ENCODE results near the gene ECI2.

The ECI2 gene

DNA sequence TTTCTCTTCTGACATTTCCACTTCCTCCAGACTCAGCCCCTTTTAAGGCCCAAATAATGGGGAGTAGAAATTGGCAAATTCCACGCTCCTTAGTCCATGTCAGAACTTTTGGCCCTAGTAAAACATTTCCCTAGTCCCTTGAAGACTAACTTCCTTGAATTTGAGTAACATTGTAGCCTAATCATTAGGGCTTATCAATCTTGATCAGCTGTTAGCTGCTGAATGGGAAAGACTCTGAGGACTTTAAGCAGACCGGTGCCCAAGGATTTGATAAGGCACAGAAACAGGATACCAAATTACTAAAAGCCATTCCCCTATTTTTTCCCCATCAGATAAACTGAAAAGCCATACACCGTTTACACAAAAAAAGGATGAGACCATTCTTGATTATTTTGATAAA is 37.0 kb upstream of the ECI2 start:
- TF ChIP-seq CTCF (IDR thresholded peaks at IDR 0.05; ENCODE audit: insufficient read depth, low read depth, low read length, missing control alignments), result no peak
- DNase-seq (ENCODE audit: low read depth), result no peak
- no peak overlapping the region for H3K4me3 ChIP-seq (ENCODE audit: low read length)

DNA sequence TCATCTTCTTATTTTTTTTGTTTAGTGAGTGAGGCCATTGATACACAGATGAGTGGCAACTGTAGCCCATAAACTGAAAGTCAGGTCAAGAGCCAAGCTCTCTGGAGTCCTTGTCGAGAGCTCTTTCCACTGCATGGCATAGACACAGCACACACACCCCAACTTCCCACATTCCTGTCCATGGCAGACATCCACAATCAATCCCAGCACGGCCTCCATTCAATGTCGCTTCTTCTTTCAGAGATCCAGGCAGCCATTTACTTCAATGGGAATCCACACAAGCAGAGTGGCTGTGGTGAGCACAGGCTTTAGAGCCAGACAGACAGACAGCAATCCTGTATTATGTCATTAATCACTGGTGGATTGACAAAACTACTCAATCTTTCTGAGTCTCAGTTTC is 34.9 kb upstream of the ECI2 start:
- no peak for TF ChIP-seq CTCF (IDR thresholded peaks at IDR 0.05; ENCODE audit: insufficient read depth, low read depth, low read length, missing control alignments)

GRCh38 chr6:4169028-4169789 is 33.8 kb upstream of the ECI2 start:
- no peak for TF ChIP-seq CTCF (IDR thresholded peaks at IDR 0.05; ENCODE audit: insufficient read depth, low read depth, low read length, missing control alignments)
- no peak overlapping the region for H3K4me3 ChIP-seq (ENCODE audit: low read length)
- DNase-seq (ENCODE audit: low read depth), result peak; percentile 8

More for the DNA sequence above, 34.9 kb upstream of the ECI2 start:
- no peak overlapping the region for H3K4me3 ChIP-seq (ENCODE audit: low read length)
- DNase-seq (ENCODE audit: low read depth), result no peak

- DNase-seq (ENCODE audit: low read depth), result no peak
- no peak for TF ChIP-seq CTCF (IDR thresholded peaks at IDR 0.05; ENCODE audit: insufficient read depth, low read depth, low read length, missing control alignments)
- no peak overlapping the region for H3K4me3 ChIP-seq (ENCODE audit: low read length)
Observed at GRCh38 chr6:4167833-4168232, 32.5 kb upstream of the ECI2 start.

DNA sequence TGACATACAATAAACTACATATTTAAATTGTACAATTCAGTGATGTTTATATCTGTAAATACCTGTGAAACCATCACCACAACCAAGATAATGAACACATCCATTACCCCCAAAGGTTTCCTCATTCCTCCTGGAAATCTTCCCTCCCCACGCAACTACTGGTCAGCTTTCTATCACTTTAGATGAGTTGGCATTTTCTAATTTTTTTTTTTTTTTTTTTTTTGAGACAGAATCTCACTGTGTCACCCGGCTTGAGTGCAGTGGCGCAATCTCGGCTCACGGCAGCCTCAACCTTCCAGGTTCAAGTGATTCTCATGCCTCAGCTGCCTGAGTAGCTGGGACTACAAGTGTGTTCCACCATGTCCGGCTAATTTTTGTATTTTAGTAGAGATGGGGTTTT is 31.7 kb upstream of the ECI2 start:
- TF ChIP-seq CTCF (IDR thresholded peaks at IDR 0.05; ENCODE audit: insufficient read depth, low read depth, low read length, missing control alignments), result no peak
- DNase-seq (ENCODE audit: low read depth), result no peak
- H3K4me3 ChIP-seq (ENCODE audit: low read length), result no peak overlapping the region

DNA sequence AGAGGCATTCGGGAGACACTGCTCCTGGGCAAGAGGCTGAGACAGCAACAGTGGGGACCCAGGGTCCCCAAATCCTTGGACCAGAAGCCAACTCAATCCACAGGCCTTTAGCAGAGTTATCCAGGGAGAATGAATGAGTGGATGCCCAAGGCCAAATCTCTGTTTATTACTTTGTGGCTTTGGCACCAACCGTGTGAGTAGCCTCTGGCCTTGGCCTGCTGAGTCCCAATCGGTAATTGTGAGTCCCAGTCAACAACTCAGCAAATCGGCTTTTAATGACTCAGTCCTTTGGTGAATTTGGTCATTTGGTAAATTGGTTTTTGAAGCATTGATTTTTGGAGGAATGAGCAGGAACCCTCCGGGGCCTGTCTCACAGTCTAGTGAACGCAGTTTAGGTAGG is 29.1 kb upstream of the ECI2 start:
- DNase-seq (ENCODE audit: low read depth), result no peak
- H3K4me3 ChIP-seq (ENCODE audit: low read length), result no peak overlapping the region
- no peak for TF ChIP-seq CTCF (IDR thresholded peaks at IDR 0.05; ENCODE audit: insufficient read depth, low read depth, low read length, missing control alignments)

GRCh38 chr6:4164117-4164442 is 28.7 kb upstream of the ECI2 start:
- H3K4me3 ChIP-seq (ENCODE audit: low read length), result no peak overlapping the region
- TF ChIP-seq CTCF (IDR thresholded peaks at IDR 0.05; ENCODE audit: insufficient read depth, low read depth, low read length, missing control alignments), result no peak
- no peak for DNase-seq (ENCODE audit: low read depth)

All from epithelial cell of esophagus (primary cell).